ENCODE results near the gene TFAP2C. TPM values are rescaled to one million over a fixed set of nuclear protein-coding genes. Genes with fewer than 3 reads are reported as not detected.

The TFAP2C gene
- total RNA-seq, 1 experiment from 2014 or later: 23.7 TPM

- TF ChIP-seq AFF4 (CRISPR knock-in tag; IDR thresholded peaks at IDR 0.05; ENCODE audit: borderline replicate concordance) (no peak), TEAD4 (CRISPR knock-in tag; IDR thresholded peaks at IDR 0.05) (no peak), NR3C1 (CRISPR knock-in tag; conservative IDR thresholded peaks at IDR 0.05; ENCODE audit: low read depth) (no peak), ZNF263 (CRISPR knock-in tag; IDR thresholded peaks at IDR 0.05; ENCODE audit: low read depth) (no peak)
Measured at GRCh38 chr20:56637576-56637975, 8.5 kb downstream of the TFAP2C start (continued).

- Mint-ChIP-seq H3K27me3 (ENCODE audit: low read depth) (no peaks in the 10 kb centered on the region), H3K9me3 (no peaks in the 10 kb centered on the region), H3K4me1 (no peaks in the 10 kb centered on the region), H3K4me3 (no peak overlapping the region), H3K27ac (no peak overlapping the region), H3K36me3 (peaks cover 28% of the 10 kb centered on the region)
- ChIA-PET POLR2A (no interaction called here), CTCF (interaction anchor here (0.6 kb wide), 1 partner anchor 258 kb away, joined by 4 read pairs; no protein-coding TSS in a partner anchor)
- ATAC-seq (no peak), DNase-seq (ENCODE audit: low spot score) (no peak)
- no peak for TF ChIP-seq ZNF425 (CRISPR knock-in tag; conservative IDR thresholded peaks at IDR 0.05)
- no peak for TF ChIP-seq IRF1 (CRISPR knock-in tag; IDR thresholded peaks at IDR 0.05)
- no peak for TF ChIP-seq NFYB (CRISPR knock-in tag; conservative IDR thresholded peaks at IDR 0.05; ENCODE audit: low read depth)
- TF ChIP-seq ZNF532 (CRISPR knock-in tag; IDR thresholded peaks at IDR 0.05; ENCODE audit: borderline replicate concordance): no peak
- TF ChIP-seq USF2 (CRISPR knock-in tag; IDR thresholded peaks at IDR 0.05): no peak
- no peak for TF ChIP-seq ZSCAN18 (CRISPR knock-in tag; IDR thresholded peaks at IDR 0.05)
- TF ChIP-seq HMGXB4 (CRISPR knock-in tag; IDR thresholded peaks at IDR 0.05): no peak
- TF ChIP-seq SP1 (CRISPR knock-in tag; conservative IDR thresholded peaks at IDR 0.05): no peak
- TF ChIP-seq ZNF317 (CRISPR knock-in tag; IDR thresholded peaks at IDR 0.05; ENCODE audit: borderline replicate concordance, low read depth): no peak
- TF ChIP-seq FOXK1 (CRISPR knock-in tag; IDR thresholded peaks at IDR 0.05): no peak
- no peak for TF ChIP-seq ETV6 (CRISPR knock-in tag; IDR thresholded peaks at IDR 0.05)
- no peak for TF ChIP-seq SMAD4 (CRISPR knock-in tag; IDR thresholded peaks at IDR 0.05)
- TF ChIP-seq ZNF281 (CRISPR knock-in tag; IDR thresholded peaks at IDR 0.05): no peak
- no peak for TF ChIP-seq NR1H2 (CRISPR knock-in tag; IDR thresholded peaks at IDR 0.05)
Measured at GRCh38 chr20:56646599-56646998, 17.5 kb downstream of the TFAP2C start.
